OCI-LY1 (cell line): Measurements from ENCODE around the gene PLXNA2.

Experiments
- EZH2 ChIP-seq: fragments of 200-600 bp; sonication (generic), shearing (Covaris generic); IDR thresholded peaks from 2 replicates; pipeline ENCODE4 v1.8.0; 2017; ENCODE audit warnings: borderline replicate concordance, mixed run types, mild to moderate bottlenecking, antibody characterized with exemption, low read length, moderate library complexity, mixed read lengths
- TF ChIP-seq, protein P1 (sequence below): fragments of 200-600 bp; sonication (generic), shearing (Covaris generic); IDR thresholded peaks from 2 replicates; pipeline ENCODE4 v1.5.1; 2017; ENCODE audit warnings: mild to moderate bottlenecking, antibody characterized with exemption, low read length, moderate library complexity, mixed read lengths

DNA sequence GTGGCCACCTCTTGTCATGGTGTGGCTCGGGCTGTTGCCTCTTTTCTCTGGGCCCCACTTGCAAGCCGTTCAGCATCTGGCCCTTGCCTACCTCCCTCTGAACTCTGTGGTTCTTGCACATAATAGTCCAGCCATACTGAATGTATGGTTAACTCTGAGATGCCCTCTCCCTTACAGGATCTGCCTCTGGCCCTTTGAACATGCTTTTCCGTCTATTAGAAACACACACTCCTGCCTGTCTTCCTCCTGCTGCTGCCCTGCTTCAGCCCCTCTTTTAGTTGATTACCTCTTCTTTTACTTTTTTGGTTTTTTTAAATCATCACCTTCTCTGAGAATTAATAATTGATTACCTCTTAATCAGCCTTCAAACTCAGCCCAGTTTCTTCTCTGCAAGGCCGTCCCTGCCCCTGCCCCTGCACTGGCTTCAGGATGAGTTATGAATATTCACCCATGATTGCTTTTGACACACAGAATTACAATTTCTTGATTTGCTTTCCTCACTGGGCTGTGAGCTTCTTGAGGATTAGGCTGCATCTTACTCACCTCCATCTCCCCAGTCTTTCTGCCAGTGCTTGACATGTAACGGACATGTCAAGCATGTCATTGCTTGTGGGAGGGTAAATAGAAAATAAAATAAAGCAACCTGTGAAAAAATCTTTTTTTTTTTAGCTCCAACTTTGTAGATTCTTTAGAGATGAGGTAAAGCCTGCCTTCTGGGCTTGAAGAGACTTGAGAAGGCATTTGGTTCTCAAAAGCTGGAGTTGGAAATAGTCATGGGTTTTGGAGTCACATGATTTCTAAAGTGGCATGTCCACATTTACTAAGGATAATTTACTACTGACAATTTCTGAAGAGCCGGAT lies 158.3 kb downstream of the PLXNA2 start:
- TF ChIP-seq, protein P1, sequence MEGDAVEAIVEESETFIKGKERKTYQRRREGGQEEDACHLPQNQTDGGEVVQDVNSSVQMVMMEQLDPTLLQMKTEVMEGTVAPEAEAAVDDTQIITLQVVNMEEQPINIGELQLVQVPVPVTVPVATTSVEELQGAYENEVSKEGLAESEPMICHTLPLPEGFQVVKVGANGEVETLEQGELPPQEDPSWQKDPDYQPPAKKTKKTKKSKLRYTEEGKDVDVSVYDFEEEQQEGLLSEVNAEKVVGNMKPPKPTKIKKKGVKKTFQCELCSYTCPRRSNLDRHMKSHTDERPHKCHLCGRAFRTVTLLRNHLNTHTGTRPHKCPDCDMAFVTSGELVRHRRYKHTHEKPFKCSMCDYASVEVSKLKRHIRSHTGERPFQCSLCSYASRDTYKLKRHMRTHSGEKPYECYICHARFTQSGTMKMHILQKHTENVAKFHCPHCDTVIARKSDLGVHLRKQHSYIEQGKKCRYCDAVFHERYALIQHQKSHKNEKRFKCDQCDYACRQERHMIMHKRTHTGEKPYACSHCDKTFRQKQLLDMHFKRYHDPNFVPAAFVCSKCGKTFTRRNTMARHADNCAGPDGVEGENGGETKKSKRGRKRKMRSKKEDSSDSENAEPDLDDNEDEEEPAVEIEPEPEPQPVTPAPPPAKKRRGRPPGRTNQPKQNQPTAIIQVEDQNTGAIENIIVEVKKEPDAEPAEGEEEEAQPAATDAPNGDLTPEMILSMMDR: no peak
- TF ChIP-seq EZH2: no peak
